Mesenchymal stem cell (in vitro differentiated cells and primary cell): ENCODE results near the gene CTNNA3.
"Not testable (repeated sequence)": the region's sequence is repeated elsewhere in the genome, so short reads cannot be mapped to it uniquely, and the experiment has no call there.

ENCODE experiments used
- DNase-seq: peaks from one replicate; pipeline ENCODE4 v3.0.0-alpha.2; 2013
- H2AFZ ChIP-seq: one replicate; pipeline ENCODE4 v1.6.1; 2013; ENCODE audit warnings: low read depth, mild to moderate bottlenecking, control low read depth, inconsistent platforms, low read length, moderate library complexity
- H2AK5ac ChIP-seq: 2 replicates; pipeline ENCODE4 v1.6.1; 2013; ENCODE audit warnings: low read length, moderate library complexity, mild to moderate bottlenecking, inconsistent platforms; ENCODE audit not compliant: severe bottlenecking
- H2BK120ac ChIP-seq: one replicate; pipeline ENCODE4 v1.6.1; 2013; ENCODE audit warnings: low read depth, mild to moderate bottlenecking, inconsistent platforms, low read length, moderate library complexity
- H2BK12ac ChIP-seq, 2 experiments: one replicate each; pipeline ENCODE4 v1.6.1; 2013; ENCODE audit warnings: inconsistent platforms in 2 of 2, low read length in 2 of 2, mild to moderate bottlenecking in 2 of 2, moderate library complexity in 2 of 2, control low read depth in 1 of 2
- H2BK15ac ChIP-seq: one replicate; pipeline ENCODE4 v1.6.1; 2013; ENCODE audit warnings: mild to moderate bottlenecking, low read depth, inconsistent platforms; ENCODE audit not compliant: poor library complexity, severe bottlenecking
- H2BK5ac ChIP-seq: 2 replicates; pipeline ENCODE4 v1.6.1; 2013; ENCODE audit warnings: low read depth, mild to moderate bottlenecking, low read length, control low read depth, inconsistent platforms; ENCODE audit not compliant: poor library complexity, severe bottlenecking
- H3K14ac ChIP-seq, 2 experiments: one replicate each; pipeline ENCODE4 v1.6.1; 2013; ENCODE audit warnings: inconsistent platforms in 2 of 2, low read length in 2 of 2, control low read depth in 1 of 2, mild to moderate bottlenecking in 1 of 2, moderate library complexity in 1 of 2
- H3K18ac ChIP-seq, 2 experiments: one replicate each; pipeline ENCODE4 v1.6.1; 2013; ENCODE audit warnings: inconsistent platforms in 2 of 2, low read length in 2 of 2, control low read depth in 1 of 2, low read depth in 1 of 2, mild to moderate bottlenecking in 1 of 2
- H3K23ac ChIP-seq, 2 experiments: one replicate each; pipeline ENCODE4 v1.6.1; 2013; ENCODE audit warnings: inconsistent platforms in 2 of 2, low read length in 2 of 2, mild to moderate bottlenecking in 2 of 2, moderate library complexity in 2 of 2, control low read depth in 1 of 2
- H3K27ac ChIP-seq: 2 replicates; pipeline ENCODE4 v1.5.1; 2013; ENCODE audit warnings: mild to moderate bottlenecking, moderate library complexity, low read length, control low read depth, inconsistent platforms; ENCODE audit not compliant: poor library complexity, severe bottlenecking
- H3K27me3 ChIP-seq, 2 experiments: 2 replicates each; pipeline versions ENCODE4 v1.6.1 to v1.7.0; 2013; ENCODE audit warnings: low read length in 2 of 2, mild to moderate bottlenecking in 2 of 2, moderate library complexity in 2 of 2, control low read depth in 1 of 2, inconsistent platforms in 1 of 2; ENCODE audit not compliant: control insufficient read depth in 1 of 2, insufficient read depth in 1 of 2
- H3K36me3 ChIP-seq, 2 experiments: 2 replicates each; pipeline versions ENCODE4 v1.6.1 to v1.7.0; 2013; ENCODE audit warnings: low read length in 2 of 2, control low read depth in 1 of 2, inconsistent platforms in 1 of 2, low read depth in 1 of 2, mild to moderate bottlenecking in 1 of 2; ENCODE audit not compliant: insufficient read depth in 2 of 2, control insufficient read depth in 1 of 2
- H3K4ac ChIP-seq, 2 experiments: one replicate each; pipeline ENCODE4 v1.6.1; 2013; ENCODE audit warnings: inconsistent platforms in 2 of 2, low read length in 2 of 2, mild to moderate bottlenecking in 2 of 2, moderate library complexity in 2 of 2, control low read depth in 1 of 2, low read depth in 1 of 2
- H3K4me1 ChIP-seq: 2 replicates; pipeline ENCODE4 v1.6.1; 2013; ENCODE audit warnings: low read depth, low read length, control low read depth; ENCODE audit not compliant: control insufficient read depth, insufficient read depth
- H3K4me2 ChIP-seq: 2 replicates; pipeline ENCODE4 v1.6.1; 2013; ENCODE audit warnings: low read length, mild to moderate bottlenecking, inconsistent platforms; ENCODE audit not compliant: poor library complexity, severe bottlenecking
- H3K4me3 ChIP-seq, 2 experiments: 2 replicates each; pipeline versions ENCODE4 v1.5.1 to v1.7.0; 2013; ENCODE audit warnings: low read length in 2 of 2, mild to moderate bottlenecking in 2 of 2, control low read depth in 1 of 2, low read depth in 1 of 2; ENCODE audit not compliant: insufficient read depth in 1 of 2
- H3K79me1 ChIP-seq: replicated peaks from 2 replicates; pipeline ENCODE4 v1.6.1; 2013; ENCODE audit warnings: mild to moderate bottlenecking, control low read depth, low read length, inconsistent platforms; ENCODE audit not compliant: poor library complexity, severe bottlenecking
- H3K9ac ChIP-seq: 2 replicates; pipeline ENCODE4 v1.7.0; 2013; ENCODE audit warnings: mild to moderate bottlenecking, low read length, moderate library complexity
- H3K9me3 ChIP-seq: 2 replicates; pipeline ENCODE4 v1.7.0; 2013; ENCODE audit warnings: mild to moderate bottlenecking, low read length; ENCODE audit not compliant: control insufficient read depth
- H4K8ac ChIP-seq: one replicate; pipeline ENCODE4 v1.6.1; 2013; ENCODE audit warnings: inconsistent platforms, mild to moderate bottlenecking, low read length, moderate library complexity
- H4K91ac ChIP-seq: one replicate; pipeline ENCODE4 v1.6.1; 2013; ENCODE audit warnings: mild to moderate bottlenecking, low read length, inconsistent platforms
- WGBS: methylation state at CpG from one replicate; pipeline ENCODE4 v1.1.7; 2013; ENCODE audit warnings: mixed read lengths; 5-methylcytosine and 5-hydroxymethylcytosine counted together

CTNNA3 gene

DNA sequence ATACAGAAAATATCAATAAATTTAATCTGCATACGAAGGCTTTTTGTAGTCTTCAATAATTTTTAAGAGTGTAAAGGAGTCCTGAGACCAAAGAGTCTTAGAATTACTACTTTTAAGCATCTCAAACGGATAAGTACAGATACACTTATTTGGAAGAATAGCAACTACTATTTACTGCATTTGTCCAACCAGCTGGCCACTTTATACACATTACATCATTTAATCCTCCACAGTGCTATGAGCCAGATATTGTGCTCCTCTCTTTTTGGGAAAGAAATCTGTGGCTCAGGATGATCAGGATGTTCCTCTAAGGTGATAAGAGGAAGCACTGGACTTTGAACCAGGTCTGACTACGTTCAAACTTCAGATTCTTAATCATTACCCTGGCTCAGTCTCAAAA lies 1358.8 kb downstream of the CTNNA3 start:
- Histone ChIP-seq H3K4ac (no peak overlapping the region), H3K4me3 (no peak overlapping the region), H2BK120ac (no peak overlapping the region), H2AK5ac (no peak overlapping the region), H2AFZ (no peak overlapping the region), H2BK5ac (no peak overlapping the region), H3K27me3 (no peaks in the 10 kb centered on the region), H4K8ac (no peak overlapping the region), H3K4me1 (no peaks in the 10 kb centered on the region), H2BK12ac (no peak overlapping the region), H3K4me2 (no peak overlapping the region), H3K27ac (no peak overlapping the region), H3K9me3 (no peaks in the 10 kb centered on the region), H2BK15ac (no peak overlapping the region), H3K9ac (no peak overlapping the region), H3K18ac (no peak overlapping the region), H3K23ac (no peak overlapping the region), H3K36me3 (no peaks in the 10 kb centered on the region), H3K79me1 (no peaks in the 10 kb centered on the region), H4K91ac (no peak overlapping the region), H3K14ac (no peak overlapping the region)
- DNase-seq = no peak
- WGBS = 43% methylated on average over 2 of the region's 3 CpGs

DNA sequence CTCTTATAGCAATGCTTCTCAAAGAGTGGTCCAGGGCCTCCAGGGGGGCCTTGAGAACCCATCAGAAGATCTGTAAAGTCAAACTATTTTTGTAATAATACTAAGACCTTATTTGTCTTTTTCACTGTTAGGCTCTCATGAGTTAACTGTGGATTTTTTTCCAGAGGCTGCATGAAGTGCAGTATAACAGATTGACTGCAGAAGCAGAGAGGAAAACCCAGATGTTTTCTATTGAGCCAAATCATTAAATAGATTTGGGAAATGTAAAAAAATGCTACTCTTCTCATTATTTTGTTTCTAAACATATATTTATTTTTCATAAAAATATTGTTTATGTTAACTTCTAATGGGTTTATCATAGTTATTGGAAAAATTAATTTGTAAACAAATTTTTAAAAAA lies 1359.2 kb downstream of the CTNNA3 start:
- Histone ChIP-seq H2AK5ac (no peak overlapping the region), H3K14ac (no peak overlapping the region), H2BK5ac (no peak overlapping the region), H3K9ac (no peak overlapping the region), H2BK120ac (no peak overlapping the region), H2BK15ac (no peak overlapping the region), H3K9me3 (no peaks in the 10 kb centered on the region), H4K91ac (no peak overlapping the region), H3K23ac (no peak overlapping the region), H3K36me3 (no peaks in the 10 kb centered on the region), H2AFZ (no peak overlapping the region), H3K27me3 (no peaks in the 10 kb centered on the region), H3K4me3 (no peak overlapping the region), H2BK12ac (no peak overlapping the region), H3K4ac (no peak overlapping the region), H3K4me2 (no peak overlapping the region), H3K79me1 (no peaks in the 10 kb centered on the region), H3K27ac (no peak overlapping the region), H3K4me1 (no peaks in the 10 kb centered on the region), H4K8ac (no peak overlapping the region), H3K18ac (no peak overlapping the region)
- DNase-seq = no peak

DNA sequence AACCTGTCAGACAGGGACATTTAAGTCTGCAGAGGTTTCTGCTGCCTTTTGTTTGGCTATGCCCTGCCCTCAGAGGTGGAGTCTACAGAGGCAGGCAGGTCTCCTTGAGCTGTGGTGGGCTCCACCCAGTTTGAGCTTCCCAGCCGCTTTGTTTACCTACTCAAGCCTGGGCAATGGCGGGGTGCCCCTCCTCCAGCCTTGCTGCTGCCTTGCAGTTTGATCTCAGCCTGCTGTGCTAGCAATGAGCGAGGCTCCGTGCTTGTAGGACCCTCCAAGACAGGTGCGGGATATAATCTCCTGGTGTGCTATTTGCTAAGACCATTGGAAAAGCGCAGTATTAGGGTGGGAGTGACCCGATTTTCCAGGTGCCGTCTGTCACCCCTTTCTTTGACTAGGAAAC lies 1360.2 kb downstream of the CTNNA3 start:
- H3K9ac ChIP-seq, H2BK12ac ChIP-seq, H3K23ac ChIP-seq, H3K4me1 ChIP-seq, DNase-seq, H3K4me2 ChIP-seq, H3K36me3 ChIP-seq, H2AK5ac ChIP-seq, H3K79me1 ChIP-seq, H3K18ac ChIP-seq, H3K9me3 ChIP-seq, H3K4ac ChIP-seq, H4K91ac ChIP-seq, H3K27ac ChIP-seq, H2AFZ ChIP-seq, H2BK15ac ChIP-seq, H3K27me3 ChIP-seq, H2BK120ac ChIP-seq, H3K4me3 ChIP-seq, H3K14ac ChIP-seq, H4K8ac ChIP-seq, H2BK5ac ChIP-seq: not testable (repeated sequence)
- 81% methylated on average over 8 of the region's 8 CpGs for WGBS

DNA sequence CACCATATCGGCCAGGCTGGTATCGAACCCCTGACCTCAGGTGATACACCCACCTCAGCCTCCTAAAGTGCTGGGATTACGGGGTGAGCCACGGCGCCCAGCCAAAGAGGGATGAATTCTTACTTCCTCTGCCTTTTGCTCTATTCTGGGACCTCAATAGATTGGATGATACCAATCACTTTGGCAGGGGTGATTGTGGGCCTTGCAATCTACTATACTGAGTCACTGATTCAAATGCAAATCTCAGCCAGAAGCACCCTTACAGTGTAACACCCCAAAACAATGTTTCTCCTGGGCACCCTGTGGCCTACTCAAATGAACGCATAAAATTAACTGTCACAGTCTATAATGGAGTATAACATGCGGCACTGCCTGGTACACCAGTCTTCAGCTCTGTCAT lies 1366.8 kb downstream of the CTNNA3 start:
- H3K4me1 ChIP-seq = no peaks in the 10 kb centered on the region
- WGBS = 96% methylated on average over 7 of the region's 7 CpGs
- no peak overlapping the region for H3K4me2 ChIP-seq
- no peaks in the 10 kb centered on the region for H3K9me3 ChIP-seq
- no peak overlapping the region for H3K23ac ChIP-seq
- no peak overlapping the region for H2AK5ac ChIP-seq
- H3K36me3 ChIP-seq = no peaks in the 10 kb centered on the region
- H3K9ac ChIP-seq = no peak overlapping the region
- H3K79me1 ChIP-seq = no peaks in the 10 kb centered on the region
- no peak overlapping the region for H2AFZ ChIP-seq
- no peak overlapping the region for H2BK12ac ChIP-seq
- H4K8ac ChIP-seq = no peak overlapping the region
- no peak overlapping the region for H3K18ac ChIP-seq
- H2BK15ac ChIP-seq = no peak overlapping the region
- H3K4ac ChIP-seq = no peak overlapping the region
- H2BK120ac ChIP-seq = no peak overlapping the region
- H2BK5ac ChIP-seq = no peak overlapping the region
- no peak overlapping the region for H3K4me3 ChIP-seq
- H3K14ac ChIP-seq = no peak overlapping the region
- no peak overlapping the region for H4K91ac ChIP-seq
- no peak for DNase-seq
- H3K27me3 ChIP-seq = no peaks in the 10 kb centered on the region
- no peak overlapping the region for H3K27ac ChIP-seq
